ENCODE data around the gene PRIMA1. TPM values are rescaled to one million over a fixed set of nuclear protein-coding genes. Genes with fewer than 3 reads are reported as not detected.
A peak's percentile ranks its signal among the peaks of the same experiment; 100 is the strongest.

Gene PRIMA1
- total and polyA plus RNA-seq, 4 donors, result 0.38 to 8.9 (median 3.7) TPM

- ATAC-seq (ENCODE audit: low FRiP score) (peak; percentile 12), DNase-seq (no peak)
- H3K4me1 ChIP-seq (ENCODE audit: control insufficient read depth in 1 of 2, insufficient read depth in 2 of 2, low read length in 2 of 2), result no peaks in the 10 kb centered on the region
Measured at GRCh38 chr14:93789228-93790130, 1.2 kb upstream of the PRIMA1 start.

DNA sequence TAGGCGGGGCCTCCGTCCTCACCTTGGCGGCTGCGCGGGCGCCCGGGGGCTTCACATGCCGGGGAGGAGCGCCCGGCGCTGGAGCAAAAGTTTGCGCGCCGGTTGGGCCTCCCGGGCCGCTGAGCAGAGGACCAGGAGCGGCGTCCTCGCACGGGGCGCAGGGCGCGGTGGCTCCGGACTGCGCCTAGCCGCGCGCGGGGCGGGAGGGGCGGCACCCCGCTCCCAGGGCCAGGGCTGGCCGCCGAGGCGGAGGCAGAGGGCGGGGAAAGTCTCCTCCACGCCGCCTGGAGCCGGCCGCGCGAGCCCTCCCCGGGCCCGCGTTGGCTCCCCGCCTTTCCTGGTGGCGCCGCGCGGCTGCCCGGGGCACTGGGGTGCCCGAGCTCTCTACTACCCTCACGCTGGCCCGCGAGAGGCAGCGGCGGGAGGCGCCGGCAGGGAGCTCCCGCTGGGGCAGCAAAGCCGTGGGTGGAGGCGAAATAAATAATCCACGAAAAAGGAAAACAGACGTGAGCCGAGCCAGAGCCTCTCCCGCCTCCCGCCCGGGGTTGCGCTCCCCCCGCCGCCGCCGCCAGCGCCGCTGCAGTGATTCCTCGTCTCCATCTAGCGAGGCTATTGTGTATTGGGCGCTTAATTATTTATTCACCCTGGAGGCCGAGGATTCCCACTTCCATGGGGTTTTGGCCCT is 400 bp upstream of the PRIMA1 start:
- WGBS, 2 donors, result 0% methylated on average over 68 to 79 of the region's 79 CpGs
- Histone ChIP-seq H3K4me1 (ENCODE audit: control insufficient read depth in 1 of 2, insufficient read depth in 2 of 2, low read length in 2 of 2) (no peaks in the 10 kb centered on the region), H3K27me3 (ENCODE audit: control insufficient read depth in 1 of 2, insufficient read depth in 2 of 2, low read length in 1 of 2) (no peaks in the 10 kb centered on the region), H3K9me3 (ENCODE audit: control insufficient read depth, low read length) (no peaks in the 10 kb centered on the region), H3K27ac (ENCODE audit: low read depth in 1 of 2, low read length in 2 of 2) (no peak overlapping the region), H3K4me3 (ENCODE audit: low read length in 2 of 2) (peak overlapping the region; percentile 53 to 56), H3K36me3 (ENCODE audit: control insufficient read depth in 1 of 2, insufficient read depth in 2 of 2, low read length in 1 of 2) (no peaks in the 10 kb centered on the region)
- ATAC-seq (ENCODE audit: low FRiP score) (peak; percentile 90), DNase-seq (peak; percentile 56 to 85)
- intact Hi-C loops (cut with DNase I), result loop anchor here (2.0 to 5.0 kb wide), 3 partner anchors 54 to 134 kb away; no protein-coding TSS in a partner anchor

More at GRCh38 chr14:93789228-93790130, 1.2 kb upstream of the PRIMA1 start:
- intact Hi-C loops (cut with DNase I), result loop anchor here (2.0 to 5.0 kb wide), 3 partner anchors 55 to 135 kb away; no protein-coding TSS in a partner anchor
- Histone ChIP-seq H3K9me3 (ENCODE audit: control insufficient read depth, low read length) (no peaks in the 10 kb centered on the region), H3K27ac (ENCODE audit: low read depth in 1 of 2, low read length in 2 of 2) (peak overlapping the region in 1 of 2 donors; percentile 19), H3K27me3 (ENCODE audit: control insufficient read depth in 1 of 2, insufficient read depth in 2 of 2, low read length in 1 of 2) (no peaks in the 10 kb centered on the region), H3K4me3 (ENCODE audit: low read length in 2 of 2) (peak overlapping the region in 1 of 2 donors; percentile 53), H3K36me3 (ENCODE audit: control insufficient read depth in 1 of 2, insufficient read depth in 2 of 2, low read length in 1 of 2) (no peaks in the 10 kb centered on the region)
- WGBS, 2 donors, result 39% methylated on average over 29 of the region's 29 CpGs

- WGBS, 2 donors, result 33 to 46% methylated on average over 48 to 52 of the region's 52 CpGs
- no peak for ATAC-seq (ENCODE audit: low FRiP score)
- Histone ChIP-seq H3K36me3 (ENCODE audit: control insufficient read depth in 1 of 2, insufficient read depth in 2 of 2, low read length in 1 of 2) (no peaks in the 10 kb centered on the region), H3K27ac (ENCODE audit: low read depth in 1 of 2, low read length in 2 of 2) (no peak overlapping the region), H3K4me3 (ENCODE audit: low read length in 2 of 2) (peak overlapping the region; percentile 53 to 56), H3K9me3 (ENCODE audit: control insufficient read depth, low read length) (no peaks in the 10 kb centered on the region), H3K27me3 (ENCODE audit: control insufficient read depth in 1 of 2, insufficient read depth in 2 of 2, low read length in 1 of 2) (no peaks in the 10 kb centered on the region), H3K4me1 (ENCODE audit: control insufficient read depth in 1 of 2, insufficient read depth in 2 of 2, low read length in 2 of 2) (no peaks in the 10 kb centered on the region)
- no peak for DNase-seq
- intact Hi-C loops (cut with DNase I), result loop anchor here (2.0 to 5.0 kb wide), 3 partner anchors 53 to 133 kb away; no protein-coding TSS in a partner anchor
Measured at GRCh38 chr14:93787465-93788292, 606 bp downstream of the PRIMA1 start.

- DNase-seq (no peak), ATAC-seq (ENCODE audit: low FRiP score) (no peak)
- H3K27me3 ChIP-seq (ENCODE audit: control insufficient read depth in 1 of 2, insufficient read depth in 2 of 2, low read length in 1 of 2), result no peaks in the 10 kb centered on the region
- WGBS, 2 donors, result 71 to 72% methylated on average over 4 of the region's 4 CpGs
- H3K4me1 ChIP-seq (ENCODE audit: control insufficient read depth in 1 of 2, insufficient read depth in 2 of 2, low read length in 2 of 2), result no peaks in the 10 kb centered on the region
- no peaks in the 10 kb centered on the region for H3K9me3 ChIP-seq (ENCODE audit: control insufficient read depth, low read length)
- no peaks in the 10 kb centered on the region for H3K36me3 ChIP-seq (ENCODE audit: control insufficient read depth in 1 of 2, insufficient read depth in 2 of 2, low read length in 1 of 2)
- no peak overlapping the region for H3K4me3 ChIP-seq (ENCODE audit: low read length in 2 of 2)
- intact Hi-C loops (cut with DNase I), result loop anchor here (5.0 kb wide), 1 partner anchor 107 kb away; no protein-coding TSS in a partner anchor
- no peak overlapping the region for H3K27ac ChIP-seq (ENCODE audit: low read depth in 1 of 2, low read length in 2 of 2)
Measured at GRCh38 chr14:93785423-93785822, 2.9 kb downstream of the PRIMA1 start.

DNA sequence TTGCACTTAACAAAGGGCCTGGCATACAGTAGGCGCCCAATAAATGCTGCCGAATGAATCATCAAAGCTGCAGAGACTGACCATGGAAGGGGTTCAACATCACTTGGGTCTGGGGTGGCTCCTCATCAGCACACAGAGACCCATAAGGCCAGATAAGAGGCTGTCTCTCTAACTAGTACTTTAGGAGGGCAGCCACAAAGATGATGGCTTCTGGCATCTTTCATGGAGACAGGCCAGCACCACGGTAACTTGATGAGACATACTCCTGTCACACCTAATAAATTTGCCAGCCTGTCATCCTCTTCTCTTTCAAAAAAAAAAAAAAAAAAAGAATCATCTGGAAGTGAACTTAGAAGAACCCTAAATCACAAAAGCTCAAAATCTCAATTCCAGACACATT is 3.4 kb downstream of the PRIMA1 start:
- DNase-seq, result no peak
- H3K4me1 ChIP-seq (ENCODE audit: control insufficient read depth in 1 of 2, insufficient read depth in 2 of 2, low read length in 2 of 2), result no peaks in the 10 kb centered on the region
- WGBS, 2 donors, result 71% methylated on average over 3 of the region's 3 CpGs
- no peaks in the 10 kb centered on the region for H3K36me3 ChIP-seq (ENCODE audit: control insufficient read depth in 1 of 2, insufficient read depth in 2 of 2, low read length in 1 of 2)
- H3K4me3 ChIP-seq (ENCODE audit: low read length in 2 of 2), result no peak overlapping the region
- ATAC-seq (ENCODE audit: low FRiP score), result no peak
- no peak overlapping the region for H3K27ac ChIP-seq (ENCODE audit: low read depth in 1 of 2, low read length in 2 of 2)
- intact Hi-C loops (cut with DNase I), result loop anchor here (5.0 kb wide), 1 partner anchor 107 kb away; no protein-coding TSS in a partner anchor
- H3K9me3 ChIP-seq (ENCODE audit: control insufficient read depth, low read length), result no peaks in the 10 kb centered on the region
- no peaks in the 10 kb centered on the region for H3K27me3 ChIP-seq (ENCODE audit: control insufficient read depth in 1 of 2, insufficient read depth in 2 of 2, low read length in 1 of 2)

DNA sequence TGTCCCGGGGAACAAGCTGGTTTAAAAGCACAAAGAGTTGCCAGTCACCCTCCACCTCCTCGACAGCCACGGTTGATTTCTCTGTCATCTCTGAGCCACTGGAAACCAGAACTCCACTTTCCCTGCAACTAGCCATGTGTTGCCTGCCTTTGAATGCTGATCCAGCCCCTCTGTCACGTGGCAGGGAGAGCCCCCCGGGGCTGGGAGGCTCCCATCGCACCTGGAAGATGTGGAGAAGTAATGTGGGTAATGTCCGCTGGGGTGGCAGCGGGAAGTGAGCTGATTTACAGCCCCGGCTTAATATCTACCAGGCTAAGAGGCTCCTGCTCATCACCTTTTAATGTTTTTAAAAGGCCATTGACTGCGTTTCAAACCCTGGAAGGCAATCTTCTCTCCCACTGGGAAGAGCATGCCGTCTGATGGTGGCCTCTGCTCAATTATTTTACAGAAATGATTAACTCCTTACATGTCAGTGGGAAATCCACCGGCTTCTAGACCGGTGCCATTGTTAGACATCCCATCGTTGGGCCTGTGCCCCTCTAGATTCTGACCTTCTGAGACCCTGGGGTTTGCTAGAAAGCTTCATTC is 7.4 kb downstream of the PRIMA1 start:
- Histone ChIP-seq H3K27ac (ENCODE audit: low read depth in 1 of 2, low read length in 2 of 2) (no peak overlapping the region), H3K27me3 (ENCODE audit: control insufficient read depth in 1 of 2, insufficient read depth in 2 of 2, low read length in 1 of 2) (no peaks in the 10 kb centered on the region), H3K36me3 (ENCODE audit: control insufficient read depth in 1 of 2, insufficient read depth in 2 of 2, low read length in 1 of 2) (no peaks in the 10 kb centered on the region), H3K9me3 (ENCODE audit: control insufficient read depth, low read length) (no peaks in the 10 kb centered on the region), H3K4me3 (ENCODE audit: low read length in 2 of 2) (no peak overlapping the region), H3K4me1 (ENCODE audit: control insufficient read depth in 1 of 2, insufficient read depth in 2 of 2, low read length in 2 of 2) (no peaks in the 10 kb centered on the region)
- DNase-seq (no peak), ATAC-seq (ENCODE audit: low FRiP score) (no peak)
- intact Hi-C loops (cut with DNase I), result no loop called here
- WGBS, 2 donors, result 83 to 91% methylated on average over 14 of the region's 14 CpGs

DNA sequence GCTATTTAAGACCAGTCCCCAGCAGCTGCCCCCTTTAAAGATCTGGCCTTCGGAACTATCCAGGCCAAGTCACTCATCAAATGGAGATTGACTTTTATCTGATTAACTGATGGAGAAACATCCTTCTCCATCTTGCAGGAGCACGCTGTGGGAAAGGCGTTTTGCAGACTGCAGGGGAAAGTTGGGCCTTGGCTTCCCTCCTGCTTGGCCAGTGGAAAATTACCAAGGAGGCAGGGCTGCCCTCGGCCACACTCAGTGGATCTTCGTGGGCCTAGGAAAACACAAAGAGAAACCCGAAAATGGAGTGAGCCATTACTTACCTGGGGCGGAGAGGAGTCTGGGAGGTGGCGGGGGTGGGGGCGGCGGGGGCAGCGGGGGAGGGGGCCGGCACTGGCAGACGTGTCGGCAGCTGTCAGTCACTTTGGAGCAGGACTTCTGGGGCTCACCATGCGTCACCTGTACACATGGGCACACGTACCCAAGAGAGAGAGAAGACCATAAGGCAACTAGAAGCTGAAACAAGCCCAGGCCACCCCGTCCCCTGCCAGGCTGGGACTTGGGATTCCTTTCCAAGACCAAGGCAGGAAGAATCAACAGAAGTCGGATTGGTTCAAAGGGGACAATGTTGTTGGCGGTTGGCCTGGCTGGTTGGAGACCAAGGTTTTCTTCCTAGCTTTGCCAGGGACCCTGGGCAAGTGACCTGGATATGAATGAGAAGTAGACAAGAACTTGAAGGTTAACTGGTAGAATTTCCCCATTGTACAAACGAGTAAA is 9.2 kb downstream of the PRIMA1 start:
- Histone ChIP-seq H3K36me3 (ENCODE audit: control insufficient read depth in 1 of 2, insufficient read depth in 2 of 2, low read length in 1 of 2) (no peaks in the 10 kb centered on the region), H3K4me3 (ENCODE audit: low read length in 2 of 2) (no peak overlapping the region), H3K27me3 (ENCODE audit: control insufficient read depth in 1 of 2, insufficient read depth in 2 of 2, low read length in 1 of 2) (no peaks in the 10 kb centered on the region), H3K9me3 (ENCODE audit: control insufficient read depth, low read length) (no peaks in the 10 kb centered on the region), H3K4me1 (ENCODE audit: control insufficient read depth in 1 of 2, insufficient read depth in 2 of 2, low read length in 2 of 2) (no peaks in the 10 kb centered on the region), H3K27ac (ENCODE audit: low read depth in 1 of 2, low read length in 2 of 2) (no peak overlapping the region)
- intact Hi-C loops (cut with DNase I), result no loop called here
- no peak for DNase-seq
- 58 to 66% methylated on average over 20 of the region's 20 CpGs for WGBS, 2 donors
- ATAC-seq (ENCODE audit: low FRiP score), result no peak

Measured in aorta (tissue), 5 donors.